ENCODE results near the gene MTA1. TPM values are rescaled to one million over a fixed set of nuclear protein-coding genes. Genes with fewer than 3 reads are reported as not detected.

Gene MTA1
- total RNA-seq (2022) (154 and 166 TPM in 2 replicates), Bru-seq, nascent RNA (percentile 67 among the genes with signal in this experiment), BruChase-seq, experiment 1, labeled RNA remaining after a 6-hour chase (percentile 81 among the genes with signal in this experiment), BruChase-seq, experiment 2, labeled RNA remaining after a 2-hour chase (percentile 73 among the genes with signal in this experiment)
- long read RNA-seq, transcript MTA1-211 (3 exons, 842 nt) = minor isoform, 6 of 137 reads
- long read RNA-seq, transcript MTA1-202 (20 exons, 2,709 nt) = minor isoform, 16 of 137 reads
- long read RNA-seq, transcript MTA1-201 (21 exons, 2,876 nt) = major isoform, 48 of 137 reads
- long read RNA-seq, transcript MTA1-212 (2 exons, 700 nt) = minor isoform, 14 of 137 reads
- long read RNA-seq, partial matches to known transcripts = 11 of 137 reads
- long read RNA-seq, other reads (novel, unspliced or antisense) = 37 of 137 reads

DNA sequence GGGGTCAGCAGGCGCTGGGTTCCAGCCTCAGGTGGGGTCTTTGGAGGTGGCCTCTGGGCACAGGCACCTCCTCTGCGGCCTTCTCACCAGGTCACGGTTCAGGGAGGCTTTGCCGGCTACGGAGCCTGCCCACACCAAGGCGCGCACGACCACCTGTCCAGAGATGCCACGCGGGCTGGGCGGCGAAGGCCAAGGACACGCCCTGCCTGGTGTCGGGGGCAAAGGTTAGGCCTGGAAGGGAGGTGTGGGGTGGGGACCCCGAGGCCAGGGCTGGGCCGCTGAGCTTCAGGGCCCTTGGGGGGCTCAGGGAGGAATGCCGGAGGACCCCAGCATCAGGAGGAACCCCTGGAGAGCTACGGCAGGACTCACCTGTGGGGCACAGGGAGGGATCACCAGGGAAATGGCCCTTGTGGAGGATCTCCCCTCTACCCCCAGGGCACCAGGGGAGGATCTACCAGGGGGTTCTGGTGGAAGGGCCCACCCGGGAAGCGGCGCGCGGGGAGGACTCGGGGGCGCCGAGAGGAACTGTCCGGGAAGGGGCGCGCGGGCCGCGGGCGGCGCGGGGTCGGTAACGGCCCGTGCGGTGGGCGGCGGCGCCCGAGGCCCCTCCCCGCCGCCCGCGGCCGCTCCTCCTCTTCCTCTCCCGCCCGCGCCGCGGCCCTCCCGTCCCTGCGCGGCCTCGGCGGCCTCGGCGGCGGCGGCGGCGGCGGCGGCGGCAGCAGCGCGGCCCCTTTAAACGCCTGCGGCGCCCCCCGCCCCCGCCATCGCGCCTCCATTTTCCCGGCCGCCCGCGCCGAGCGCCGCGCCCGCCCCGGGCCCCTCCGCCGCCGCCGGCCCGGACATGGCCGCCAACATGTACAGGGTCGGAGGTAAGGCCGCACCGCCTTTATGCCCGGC lies at the start of gene MTA1:
TSS of gene MTA1 (plus strand) at position 633 of the 897 bp plus-strand sequence. CDS start at position 842, 209 bp downstream.
- peaks cover 11% of the 10 kb centered on the region for H3K4me1 Mint-ChIP-seq (ENCODE audit: insufficient read depth, unreplicated experiment)
- ChIA-PET CTCF (no interaction called here), POLR2A (no interaction called here)
- DNase-seq (ENCODE audit: unreplicated experiment) = peak; percentile 47
- intact Hi-C loops (cut with micrococcal nuclease) = no loop called here
- no peak for TF ChIP-seq CTCF (IDR thresholded peaks at IDR 0.05; ENCODE audit: unreplicated experiment)
- H3K27ac Mint-ChIP-seq (ENCODE audit: low read depth, unreplicated experiment) = peak within 1 kb of the TSS; percentile 93
- H3K36me3 Mint-ChIP-seq (ENCODE audit: insufficient read depth, unreplicated experiment) = peaks cover under 1% of the 10 kb centered on the region
- H3K27me3 Mint-ChIP-seq (ENCODE audit: insufficient read depth, unreplicated experiment) = no peaks in the 10 kb centered on the region
- no peaks in the 10 kb centered on the region for H3K9me3 Mint-ChIP-seq (ENCODE audit: unreplicated experiment)
- peak within 1 kb of the TSS; percentile 83 for H3K4me3 Mint-ChIP-seq (ENCODE audit: unreplicated experiment)
- no TSS peak for BruUV-seq (replicated peaks)

DNA sequence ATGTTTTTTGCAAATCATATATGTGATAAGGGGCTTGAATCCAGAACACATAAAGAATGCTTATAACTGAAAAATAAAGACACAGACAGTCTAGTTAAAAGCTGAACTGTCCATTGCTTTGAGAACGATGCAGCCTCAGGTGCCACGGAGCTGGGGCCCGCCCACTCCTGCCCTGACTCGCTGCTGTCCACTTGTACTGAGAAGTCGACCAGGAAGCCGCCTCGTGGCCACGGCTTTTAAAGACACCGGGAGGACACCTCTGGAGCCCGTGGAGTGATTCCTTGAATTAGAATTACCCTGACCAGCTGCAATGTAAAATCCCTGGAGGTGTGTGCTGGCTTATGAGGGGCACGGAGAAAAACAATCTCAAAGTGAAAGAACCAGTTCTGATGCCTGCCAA lies 45.2 kb upstream of the MTA1 start:
- no peaks in the 10 kb centered on the region for H3K9me3 Mint-ChIP-seq (ENCODE audit: unreplicated experiment)

DNA sequence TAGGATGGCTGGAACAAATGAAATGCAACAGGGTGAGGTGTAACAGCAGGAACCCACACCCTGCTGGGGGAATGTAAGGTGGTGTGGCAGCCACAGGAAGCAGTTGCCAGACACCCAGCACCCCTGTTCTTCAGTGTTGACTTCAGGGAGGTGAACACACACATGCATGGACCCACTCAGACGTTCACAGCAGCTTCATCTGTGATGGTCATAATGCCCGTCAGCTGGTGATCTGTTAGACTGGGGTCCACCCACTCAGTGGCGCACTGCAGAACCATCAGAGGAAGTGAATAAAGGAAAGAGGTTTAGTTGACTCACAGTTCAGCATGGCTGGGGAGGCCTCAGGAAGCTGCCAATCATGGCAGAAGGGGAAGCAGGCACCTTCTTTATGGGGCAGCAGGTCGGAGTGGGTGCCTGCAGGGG lies 44.0 kb upstream of the MTA1 start:
- no peak for TF ChIP-seq CTCF (IDR thresholded peaks at IDR 0.05; ENCODE audit: unreplicated experiment)
- Mint-ChIP-seq H3K27ac (ENCODE audit: low read depth, unreplicated experiment) (no peak overlapping the region), H3K4me3 (ENCODE audit: unreplicated experiment) (no peak overlapping the region), H3K9me3 (ENCODE audit: unreplicated experiment) (no peaks in the 10 kb centered on the region), H3K27me3 (ENCODE audit: insufficient read depth, unreplicated experiment) (no peaks in the 10 kb centered on the region), H3K36me3 (ENCODE audit: insufficient read depth, unreplicated experiment) (no peaks in the 10 kb centered on the region), H3K4me1 (ENCODE audit: insufficient read depth, unreplicated experiment) (no peaks in the 10 kb centered on the region)
- intact Hi-C loops (cut with micrococcal nuclease) = no loop called here
- DNase-seq (ENCODE audit: unreplicated experiment) = no peak
- BruUV-seq (replicated peaks) = no TSS peak
- CTCF ChIA-PET = no interaction called here
- POLR2A ChIA-PET = interaction anchor here (1.7 kb wide), 1 partner anchor 10 kb away, joined by 4 read pairs; no protein-coding TSS in a partner anchor

More for the DNA sequence above, 45.2 kb upstream of the MTA1 start:
- peak; percentile 44 for DNase-seq (ENCODE audit: unreplicated experiment)
- Mint-ChIP-seq H3K27me3 (ENCODE audit: insufficient read depth, unreplicated experiment) (no peaks in the 10 kb centered on the region), H3K4me3 (ENCODE audit: unreplicated experiment) (no peak overlapping the region), H3K27ac (ENCODE audit: low read depth, unreplicated experiment) (no peak overlapping the region), H3K36me3 (ENCODE audit: insufficient read depth, unreplicated experiment) (peaks cover 6% of the 10 kb centered on the region), H3K4me1 (ENCODE audit: insufficient read depth, unreplicated experiment) (no peaks in the 10 kb centered on the region)
- CTCF ChIA-PET = interaction anchor here (0.6 to 5.1 kb wide), 4 partner anchors 23 to 141 kb away, joined by 3 to 38 read pairs (median 4); no protein-coding TSS in a partner anchor
- TF ChIP-seq CTCF (IDR thresholded peaks at IDR 0.05; ENCODE audit: unreplicated experiment) = no peak
- no TSS peak for BruUV-seq (replicated peaks)
- intact Hi-C loops (cut with micrococcal nuclease) = loop anchor here (5.0 kb wide), 1 partner anchor 153 kb away; the partner anchor contains the start of gene TMEM121
- POLR2A ChIA-PET = interaction anchor here (0.6 kb wide), 2 partner anchors 80 to 115 kb away, joined by 3 to 4 read pairs; no protein-coding TSS in a partner anchor

All from MCF 10A (cell line).